Muscle of arm (tissue), 12 donors: ENCODE results near the gene CCL16. TPM values are rescaled to one million over a fixed set of nuclear protein-coding genes. Genes with fewer than 3 reads are reported as not detected.
A peak's percentile ranks its signal among the peaks of the same experiment; 100 is the strongest.

Experiments used
- DNase-seq: peaks from one replicate; pipeline ENCODE4 v3.0.0-alpha.2; 2013
- polyA plus RNA-seq, 12 donors: library from polyadenylated mRNA; unstranded; fragments of 120-200 nt; gene quantifications; one replicate each; pipeline ENCODE4 v1.2.1, GENCODE V29; 2013; ENCODE audit not compliant: insufficient read length in 12 of 12

The CCL16 gene
- polyA plus RNA-seq, 12 donors = 0.13 to 0.54 (median 0.31) TPM; not detected in 4

DNA sequence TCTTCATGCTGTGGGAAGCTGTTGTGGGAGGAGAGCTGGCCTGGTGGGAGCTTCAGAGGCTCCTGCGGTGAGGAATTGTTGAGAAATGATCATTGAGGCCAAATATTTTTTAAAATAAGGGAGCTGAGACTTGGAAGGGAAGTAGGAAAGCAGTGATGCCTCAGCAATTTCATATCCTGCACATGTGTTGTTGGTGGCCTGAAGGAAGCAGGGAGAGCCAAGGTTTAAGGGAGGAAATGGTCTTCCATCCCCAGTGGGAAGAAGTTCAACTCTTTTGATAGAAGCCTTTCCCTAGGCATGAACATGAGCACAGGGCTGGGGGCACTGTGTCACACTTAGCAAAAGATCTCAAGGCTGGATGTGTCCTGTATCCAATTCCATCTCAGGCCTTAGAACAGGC lies 5.3 kb upstream of the CCL16 start, which contains the start of gene CCL14:
Gene CCL14, minus strand, starts transcription at position 87 of the 400 bp plus-strand sequence. Its CDS starts 80 bp downstream, at position 7.
- DNase-seq = no peak

DNA sequence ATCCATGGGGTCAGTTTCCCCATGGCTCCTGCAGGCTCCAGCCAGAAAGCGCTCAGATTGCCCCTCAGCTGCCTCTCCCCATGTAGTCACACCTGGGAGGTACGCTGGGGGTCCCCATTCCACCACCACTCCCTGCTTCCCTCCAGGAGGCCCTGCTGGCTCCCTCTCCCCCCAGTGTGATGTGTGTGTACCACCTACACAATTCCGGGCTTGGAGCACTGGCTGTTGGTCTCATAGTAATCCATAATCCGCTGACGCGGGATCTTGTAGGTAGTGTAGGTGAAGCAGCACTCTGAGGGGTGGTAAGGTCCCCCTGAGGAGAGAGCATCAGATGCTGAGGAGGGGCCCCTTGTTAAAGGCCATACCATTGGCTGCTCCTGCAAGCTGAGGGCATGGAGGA lies 2.8 kb upstream of the CCL16 start:
- no peak for DNase-seq

DNA sequence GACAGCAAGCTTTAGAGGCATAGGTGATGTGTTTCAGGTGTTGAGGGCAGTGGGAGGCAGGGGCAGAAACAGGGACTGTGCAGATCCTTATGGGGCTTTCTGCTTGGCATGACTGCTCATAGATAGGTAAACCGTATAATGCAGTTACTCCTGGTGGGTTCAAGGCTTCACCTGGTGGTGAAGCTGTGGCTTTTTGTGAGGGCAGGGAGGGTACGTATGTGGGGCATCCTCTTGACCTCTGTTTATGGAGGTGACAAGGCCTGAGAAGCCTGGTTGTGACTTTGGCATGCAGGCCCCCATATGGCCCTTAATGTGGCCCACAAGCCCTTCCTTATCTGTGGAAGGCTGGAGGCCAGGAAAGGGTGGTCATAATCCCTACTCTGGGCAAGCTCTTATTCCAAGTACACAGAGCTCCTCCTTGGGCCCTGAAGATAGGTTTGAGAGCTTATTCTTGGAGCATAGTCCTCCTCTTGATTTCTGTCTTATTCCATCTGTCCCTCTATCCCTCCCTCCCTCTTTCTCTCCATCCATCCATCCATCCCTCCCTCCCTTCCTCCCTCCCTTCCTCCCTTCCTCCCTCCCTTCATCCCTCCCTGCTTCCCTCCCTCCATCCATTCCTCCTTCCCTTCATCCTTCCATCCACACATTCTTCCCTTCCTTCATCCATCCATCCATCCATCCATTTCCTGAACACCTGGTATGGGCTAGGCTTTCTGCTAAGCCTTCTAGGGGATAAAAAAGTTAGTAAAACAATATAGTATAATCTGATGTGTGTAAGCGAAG lies 1.3 kb upstream of the CCL16 start:
- DNase-seq = no peak

DNA sequence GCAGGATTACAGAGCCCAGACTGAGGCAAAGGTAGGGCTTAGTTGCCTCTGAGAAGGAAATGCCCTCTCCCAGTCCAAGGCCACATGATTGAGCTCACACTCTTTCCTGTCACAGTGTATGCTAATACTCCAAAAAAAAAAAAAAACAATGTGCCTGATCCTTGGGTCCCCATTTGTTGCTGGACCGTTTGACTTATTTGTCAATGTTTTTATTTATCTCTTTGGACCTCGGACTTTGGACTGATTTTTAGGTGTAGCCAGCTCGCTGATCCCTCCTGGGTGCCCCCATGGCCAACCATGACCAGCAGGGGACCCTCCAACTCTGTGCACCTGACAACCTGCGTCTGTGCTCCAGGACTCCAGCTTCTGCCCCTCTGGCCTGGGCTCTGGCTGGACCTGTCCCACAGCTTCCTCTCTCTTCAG lies 622 bp upstream of the CCL16 start:
- DNase-seq = no peak

GRCh38 chr17:35978346-35978745 lies 3.0 kb downstream of the CCL16 start:
- DNase-seq = no peak

DNA sequence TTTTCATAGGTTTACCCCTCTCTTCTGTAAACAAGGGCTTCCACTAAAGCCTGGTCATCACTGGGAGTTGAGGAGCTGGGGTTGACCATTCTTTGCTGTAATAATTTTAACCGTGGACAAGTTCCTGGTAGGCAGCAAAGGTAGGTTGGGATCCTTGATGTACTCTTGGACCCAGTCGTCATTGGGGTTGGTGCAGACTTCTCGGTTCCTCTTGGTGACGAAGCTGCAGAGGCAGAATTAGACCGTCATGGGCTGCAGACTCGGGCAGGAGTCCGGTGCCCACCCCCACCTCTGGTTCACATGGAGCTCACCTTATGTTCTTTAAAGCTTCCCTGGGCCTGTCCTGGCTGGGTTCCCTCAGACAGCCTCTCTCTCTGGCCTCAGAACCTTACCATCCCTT lies 3.8 kb downstream of the CCL16 start:
- DNase-seq = no peak

- no peak for DNase-seq
Observed at GRCh38 chr17:35973333-35974260, 7.7 kb downstream of the CCL16 start.

- DNase-seq = no peak
Observed at GRCh38 chr17:35972945-35973332, 8.4 kb downstream of the CCL16 start.

GRCh38 chr17:35972535-35972934 lies 8.8 kb downstream of the CCL16 start:
- no peak for DNase-seq

DNA sequence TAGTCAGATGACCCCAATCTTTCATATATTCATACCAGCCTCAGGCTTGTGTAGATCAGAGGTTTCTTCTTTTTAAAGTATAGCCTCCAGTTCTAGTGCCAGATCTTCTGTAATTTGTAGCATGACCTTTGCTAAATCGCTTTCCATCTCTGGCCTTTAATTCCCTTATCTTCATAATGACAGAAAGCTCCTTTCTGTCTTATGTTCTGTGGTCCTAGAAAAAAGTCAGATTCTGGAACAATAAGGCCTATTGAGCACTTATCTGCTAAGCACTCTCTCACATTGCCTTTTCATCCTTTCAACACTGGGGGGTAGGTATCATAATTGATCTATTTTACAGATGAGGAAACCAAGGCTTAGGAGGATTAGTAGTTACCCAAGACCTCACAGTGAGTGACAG lies 9.2 kb downstream of the CCL16 start:
- no peak for DNase-seq

DNA sequence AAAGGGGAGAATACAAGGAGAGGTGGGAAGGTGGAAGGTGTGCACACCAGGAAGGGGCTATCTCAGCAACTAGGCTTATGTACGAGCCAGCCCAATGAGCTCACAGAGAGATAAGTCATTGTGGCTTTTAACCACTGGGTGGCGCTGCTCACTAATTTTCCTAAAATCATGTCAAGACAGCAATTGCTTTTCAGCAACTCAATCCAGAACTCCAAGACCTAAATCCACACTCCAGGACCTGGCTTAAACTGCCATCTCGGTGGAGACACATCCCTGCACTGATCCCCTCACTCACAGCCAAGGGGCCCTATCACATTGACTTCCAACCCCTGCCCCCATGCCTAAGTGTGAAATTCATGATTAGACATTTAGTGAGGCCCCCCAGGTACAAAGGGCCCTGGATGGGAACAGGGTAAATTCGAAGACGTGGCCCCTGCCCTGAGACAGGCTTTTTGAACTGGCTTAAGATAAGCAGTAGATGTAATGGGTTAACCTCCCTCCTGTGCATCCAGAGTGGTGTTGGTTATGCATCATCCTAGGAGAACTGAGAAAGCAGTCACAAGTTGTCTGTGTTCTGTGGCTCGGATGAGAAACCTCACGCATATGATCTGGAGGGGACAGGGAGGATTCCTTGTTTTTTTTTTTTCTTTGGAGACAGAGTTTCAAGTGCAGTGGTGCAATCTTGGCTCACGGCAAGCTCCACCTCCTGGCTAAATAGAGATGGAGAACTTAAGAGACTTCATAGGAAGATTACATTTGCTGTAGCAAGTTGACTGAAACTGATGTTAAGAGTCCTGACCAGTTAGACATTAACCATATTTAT lies 11.5 kb downstream of the CCL16 start:
- DNase-seq = peak; percentile 80

DNA sequence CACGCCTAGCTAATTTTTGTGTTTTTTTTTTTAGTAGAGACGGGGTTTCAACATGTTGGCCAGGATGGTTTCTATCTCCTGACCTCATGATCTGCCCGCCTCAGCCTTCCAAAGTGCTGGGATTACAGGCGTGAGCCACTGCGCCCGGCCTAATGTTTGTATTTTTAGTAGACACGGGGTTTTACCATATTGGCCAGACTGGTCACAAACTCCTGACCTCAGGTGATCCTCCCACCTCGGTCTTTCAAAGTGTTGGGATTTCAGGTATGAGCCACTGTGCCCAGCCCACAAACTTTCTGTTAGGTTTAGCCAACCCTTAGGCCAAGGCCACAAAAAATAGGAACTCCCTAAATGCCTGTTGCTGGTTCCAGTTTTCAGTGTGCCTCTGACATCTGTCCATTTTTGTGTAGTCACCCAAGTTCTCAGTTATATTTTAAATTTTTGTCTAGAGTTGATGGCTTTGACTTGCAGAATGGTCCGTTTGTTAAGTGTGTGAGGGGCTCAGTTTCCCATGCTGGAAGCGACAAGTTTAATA lies 12.7 kb downstream of the CCL16 start:
- DNase-seq = no peak

- DNase-seq = no peak
Observed at GRCh38 chr17:35965272-35965671, 16.0 kb downstream of the CCL16 start.

DNA sequence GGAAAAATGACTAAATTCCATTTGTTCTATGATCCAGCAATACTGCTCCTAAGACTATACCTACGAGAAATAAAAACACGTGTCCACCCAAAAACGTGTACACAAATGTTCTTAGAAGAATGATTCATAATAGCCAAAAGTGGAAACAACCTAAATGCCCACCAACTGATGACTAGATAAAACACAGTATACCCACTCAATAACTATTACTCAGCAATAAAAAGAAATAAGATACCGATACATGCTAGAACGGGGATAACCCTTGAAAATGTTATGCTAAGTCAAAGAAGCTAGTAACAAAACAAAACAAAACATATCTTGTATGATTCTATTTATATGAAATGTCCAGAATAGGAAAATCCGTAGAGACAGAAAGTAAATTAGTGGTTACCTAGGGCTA lies 17.6 kb downstream of the CCL16 start:
- no peak for DNase-seq

DNA sequence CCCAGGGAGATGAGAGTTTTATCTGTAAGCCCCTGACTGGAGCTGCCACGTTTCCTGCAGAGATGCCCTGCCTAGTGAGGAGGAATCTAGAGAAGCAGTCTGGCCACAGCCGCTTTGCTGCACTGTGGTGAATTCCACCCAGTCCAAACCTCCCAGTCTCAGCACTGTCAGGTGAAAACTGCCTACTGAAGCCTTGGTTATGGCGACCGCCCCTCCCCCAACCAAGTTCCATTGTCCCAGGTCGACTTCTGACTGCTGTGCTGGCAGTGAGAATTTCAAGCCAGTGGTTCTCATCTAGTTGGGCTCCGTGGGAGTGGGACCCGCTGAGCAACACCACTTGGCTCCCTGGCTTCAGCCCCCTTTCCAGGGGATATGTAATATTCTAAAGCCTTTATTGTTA lies 27.6 kb downstream of the CCL16 start:
- DNase-seq = no peak

- no peak for DNase-seq
Observed at GRCh38 chr17:35949401-35949800, 31.9 kb downstream of the CCL16 start.

DNA sequence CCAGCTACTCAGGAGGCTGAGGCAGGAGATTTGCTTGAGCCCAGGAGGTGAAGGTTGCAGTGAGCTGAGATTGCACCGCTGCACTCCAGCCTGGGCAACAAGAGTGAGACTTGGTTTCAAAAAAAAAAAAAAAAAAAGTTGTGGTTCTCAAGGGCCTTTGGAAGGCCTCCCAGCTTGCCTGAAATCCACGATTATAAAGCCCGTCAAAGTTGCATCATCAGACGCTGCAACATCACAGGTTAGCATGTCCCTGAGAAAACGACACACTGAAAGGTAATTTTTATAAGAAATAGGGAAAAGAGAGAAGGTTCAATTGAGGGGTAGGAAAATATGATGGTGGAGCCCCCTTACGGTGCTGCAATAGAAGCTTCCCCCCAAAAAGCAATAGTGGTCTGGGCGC lies 33.2 kb downstream of the CCL16 start:
- DNase-seq = no peak

GRCh38 chr17:35947156-35947585 lies 34.1 kb downstream of the CCL16 start:
- DNase-seq = peak; percentile 19

GRCh38 chr17:35944151-35944550 lies 37.1 kb downstream of the CCL16 start:
- no peak for DNase-seq

- DNase-seq = no peak
Observed at GRCh38 chr17:35943537-35943936, 37.8 kb downstream of the CCL16 start, which contains the start of gene LYZL6. TSS of gene LYZL6 (minus strand) at chr17:35943713. CDS start at chr17:35939356, 4,357 bp downstream.

DNA sequence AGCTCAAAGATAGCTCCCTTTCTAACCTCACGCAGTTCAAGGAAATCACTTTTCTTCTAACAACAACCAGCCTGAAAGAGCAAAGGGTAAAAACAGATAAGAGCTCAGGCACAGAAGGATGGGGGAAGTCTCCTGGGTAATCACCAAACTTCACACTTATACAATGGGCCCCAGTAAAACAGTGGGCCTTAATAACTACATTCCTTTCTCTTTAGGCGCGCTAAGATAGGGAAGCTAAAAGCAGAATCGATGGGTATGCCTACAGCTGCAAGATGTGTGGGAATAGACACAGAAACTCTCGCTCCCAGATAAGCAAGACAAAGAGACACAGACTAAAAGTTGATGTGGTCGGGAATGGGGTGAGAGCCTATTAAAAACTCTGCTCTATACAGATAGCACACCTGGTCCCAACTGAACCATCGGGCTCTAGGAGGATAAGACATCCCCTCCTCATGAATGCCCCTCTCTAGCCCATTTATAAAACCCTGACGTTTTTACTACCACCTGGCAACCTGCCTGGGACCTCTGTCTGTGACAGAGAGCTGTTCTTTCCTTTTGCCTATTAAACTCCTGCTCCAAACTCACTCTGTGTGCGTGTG lies 38.6 kb downstream of the CCL16 start:
- no peak for DNase-seq
